ENCODE measurements around the gene PTPRT. TPM values are rescaled to one million over a fixed set of nuclear protein-coding genes. Genes with fewer than 3 reads are reported as not detected.

The PTPRT gene
- total and polyA plus RNA-seq, 4 donors = 0.14 to 2.8 (median 0.40) TPM

GRCh38 chr20:42111349-42111748 lies 1078.4 kb downstream of the PTPRT start:
- H3K27ac ChIP-seq (ENCODE audit: low read depth in 1 of 2, low read length in 2 of 2) = no peak overlapping the region
- no peaks in the 10 kb centered on the region for H3K4me1 ChIP-seq (ENCODE audit: control insufficient read depth in 4 of 4, insufficient read depth in 4 of 4, low read length in 3 of 4)
- no peak overlapping the region for H3K4me3 ChIP-seq (ENCODE audit: low read depth in 1 of 3, low read length in 3 of 3)
- 78% methylated on average over 1 of the region's 1 CpG for WGBS
- TF ChIP-seq SP1 (IDR thresholded peaks at IDR 0.05) (no peak), HNF4A (conservative IDR thresholded peaks at IDR 0.05) (no peak), FOXA2 (IDR thresholded peaks at IDR 0.05) (no peak), RAD21 (IDR thresholded peaks at IDR 0.05) (no peak), CTCF (IDR thresholded peaks at IDR 0.05; ENCODE audit: low read depth, low read length, missing input control) (no peak)
- no peaks in the 10 kb centered on the region for H3K9me3 ChIP-seq (ENCODE audit: control insufficient read depth in 4 of 4, low read length in 3 of 4)
- no peak overlapping the region for H3K9ac ChIP-seq (ENCODE audit: low read depth in 1 of 2, low read length in 2 of 2)
- no peaks in the 10 kb centered on the region for H3K36me3 ChIP-seq (ENCODE audit: control insufficient read depth in 4 of 4, insufficient read depth in 3 of 4, low read depth in 1 of 4, low read length in 3 of 4)
- no peak for DNase-seq (ENCODE audit: low spot score)
- peaks cover 0 to 9% (median 0%) of the 10 kb centered on the region in 4 donors for H3K27me3 ChIP-seq (ENCODE audit: control insufficient read depth in 4 of 4, insufficient read depth in 4 of 4, low read length in 3 of 4)

GRCh38 chr20:42110301-42110700 lies 1079.4 kb downstream of the PTPRT start:
- no peak for DNase-seq (ENCODE audit: low spot score)
- H3K27me3 ChIP-seq (ENCODE audit: control insufficient read depth in 4 of 4, insufficient read depth in 4 of 4, low read length in 3 of 4) = peaks cover 0 to 7% (median 0%) of the 10 kb centered on the region in 4 donors
- H3K4me1 ChIP-seq (ENCODE audit: control insufficient read depth in 4 of 4, insufficient read depth in 4 of 4, low read length in 3 of 4) = no peaks in the 10 kb centered on the region
- H3K27ac ChIP-seq (ENCODE audit: low read depth in 1 of 2, low read length in 2 of 2) = no peak overlapping the region
- TF ChIP-seq TAF1 (conservative IDR thresholded peaks at IDR 0.05) = no peak
- no peak for TF ChIP-seq FOXA1 (IDR thresholded peaks at IDR 0.05)
- no peak for TF ChIP-seq YY1 (IDR thresholded peaks at IDR 0.05)
- TF ChIP-seq GABPA (IDR thresholded peaks at IDR 0.05 in 1 of 2, conservative IDR thresholded peaks at IDR 0.05 in 1 of 2) = no peak
- TF ChIP-seq SP1 (IDR thresholded peaks at IDR 0.05) = no peak
- TF ChIP-seq MAX (IDR thresholded peaks at IDR 0.05) = no peak
- no peak for TF ChIP-seq HNF4A (conservative IDR thresholded peaks at IDR 0.05)
- no peaks in the 10 kb centered on the region for H3K36me3 ChIP-seq (ENCODE audit: control insufficient read depth in 4 of 4, insufficient read depth in 3 of 4, low read depth in 1 of 4, low read length in 3 of 4)
- 82% methylated on average over 15 of the region's 15 CpGs for WGBS
- H3K9ac ChIP-seq (ENCODE audit: low read depth in 1 of 2, low read length in 2 of 2) = no peak overlapping the region
- H3K4me3 ChIP-seq (ENCODE audit: low read depth in 1 of 3, low read length in 3 of 3) = no peak overlapping the region
- H3K9me3 ChIP-seq (ENCODE audit: control insufficient read depth in 4 of 4, low read length in 3 of 4) = no peaks in the 10 kb centered on the region

- H3K4me1 ChIP-seq (ENCODE audit: control insufficient read depth in 4 of 4, insufficient read depth in 4 of 4, low read length in 3 of 4) = no peaks in the 10 kb centered on the region
- no peak overlapping the region for H3K9ac ChIP-seq (ENCODE audit: low read depth in 1 of 2, low read length in 2 of 2)
- H3K4me3 ChIP-seq (ENCODE audit: low read depth in 1 of 3, low read length in 3 of 3) = no peak overlapping the region
- DNase-seq (ENCODE audit: low spot score) = no peak
- H3K27ac ChIP-seq (ENCODE audit: low read depth in 1 of 2, low read length in 2 of 2) = no peak overlapping the region
- TF ChIP-seq EGR1 (IDR thresholded peaks at IDR 0.05; ENCODE audit: low read depth in 2 of 2) (no peak), HNF4A (conservative IDR thresholded peaks at IDR 0.05) (no peak), RXRA (IDR thresholded peaks at IDR 0.05) (no peak)
- no peaks in the 10 kb centered on the region for H3K36me3 ChIP-seq (ENCODE audit: control insufficient read depth in 4 of 4, insufficient read depth in 3 of 4, low read depth in 1 of 4, low read length in 3 of 4)
- WGBS = 81% methylated on average over 12 of the region's 12 CpGs
- no peaks in the 10 kb centered on the region for H3K9me3 ChIP-seq (ENCODE audit: control insufficient read depth in 4 of 4, low read length in 3 of 4)
- H3K27me3 ChIP-seq (ENCODE audit: control insufficient read depth in 4 of 4, insufficient read depth in 4 of 4, low read length in 3 of 4) = no peaks in the 10 kb centered on the region
Measured at GRCh38 chr20:42102000-42102399, 1087.7 kb downstream of the PTPRT start.

GRCh38 chr20:42100137-42100704 lies 1089.5 kb downstream of the PTPRT start:
- Histone ChIP-seq H3K9me3 (ENCODE audit: control insufficient read depth in 4 of 4, low read length in 3 of 4) (no peaks in the 10 kb centered on the region), H3K27ac (ENCODE audit: low read depth in 1 of 2, low read length in 2 of 2) (no peak overlapping the region), H3K36me3 (ENCODE audit: control insufficient read depth in 4 of 4, insufficient read depth in 3 of 4, low read depth in 1 of 4, low read length in 3 of 4) (no peaks in the 10 kb centered on the region), H3K4me3 (ENCODE audit: low read depth in 1 of 3, low read length in 3 of 3) (no peak overlapping the region), H3K4me1 (ENCODE audit: control insufficient read depth in 4 of 4, insufficient read depth in 4 of 4, low read length in 3 of 4) (no peaks in the 10 kb centered on the region), H3K9ac (ENCODE audit: low read depth in 1 of 2, low read length in 2 of 2) (no peak overlapping the region), H3K27me3 (ENCODE audit: control insufficient read depth in 4 of 4, insufficient read depth in 4 of 4, low read length in 3 of 4) (no peaks in the 10 kb centered on the region)
- DNase-seq (ENCODE audit: low spot score) = no peak
- TF ChIP-seq FOXA1 (IDR thresholded peaks at IDR 0.05) (no peak), TAF1 (conservative IDR thresholded peaks at IDR 0.05) (no peak), ZBTB33 (IDR thresholded peaks at IDR 0.05) (no peak), YY1 (IDR thresholded peaks at IDR 0.05) (no peak), JUND (IDR thresholded peaks at IDR 0.05) (no peak), EGR1 (IDR thresholded peaks at IDR 0.05; ENCODE audit: low read depth in 2 of 2) (no peak), HNF4G (IDR thresholded peaks at IDR 0.05) (no peak), RAD21 (IDR thresholded peaks at IDR 0.05) (no peak), GABPA (IDR thresholded peaks at IDR 0.05 in 1 of 2, conservative IDR thresholded peaks at IDR 0.05 in 1 of 2) (no peak), NR2F2 (IDR thresholded peaks at IDR 0.05) (no peak), CTCF (IDR thresholded peaks at IDR 0.05; ENCODE audit: low read depth, low read length, missing input control) (no peak), HNF4A (conservative IDR thresholded peaks at IDR 0.05) (no peak), RXRA (IDR thresholded peaks at IDR 0.05) (no peak), MAX (IDR thresholded peaks at IDR 0.05) (no peak)
- 48% methylated on average over 9 of the region's 9 CpGs for WGBS

Measured in liver (tissue), 9 donors.